DND-41 (cell line): ENCODE results near the gene OBSL1.

Source experiments
- ATAC-seq: fragments of 200-7000 bp; cut with Tn5 transposase; 3 replicates; pipeline ENCODE4 v1.9.1; 2021; ENCODE audit warnings: low read depth; ENCODE audit not compliant: insufficient read depth
- DNase-seq: peaks from one replicate; pipeline ENCODE4 v3.0.0-alpha.2; 2020
- H2AFZ ChIP-seq: 2 replicates; pipeline ENCODE4 v1.6.0; 2012; ENCODE audit warnings: low read depth, low read length
- H3K27ac ChIP-seq: 2 replicates; pipeline ENCODE4 v1.5.1; 2012; ENCODE audit warnings: low read length, inconsistent platforms
- H3K27me3 ChIP-seq: fragments of 200-600 bp; sonication (generic); 2 replicates; pipeline ENCODE4 v1.6.0; 2012; ENCODE audit warnings: low read length, mild to moderate bottlenecking, inconsistent platforms; ENCODE audit not compliant: insufficient read depth, poor library complexity
- H3K36me3 ChIP-seq: 2 replicates; pipeline ENCODE4 v1.5.1; 2012; ENCODE audit warnings: low read length, inconsistent platforms; ENCODE audit not compliant: insufficient read depth
- H3K4me1 ChIP-seq: 2 replicates; pipeline ENCODE4 v1.5.1; 2012; ENCODE audit warnings: mild to moderate bottlenecking, low read length; ENCODE audit not compliant: insufficient read depth
- H3K4me2 ChIP-seq: 2 replicates; pipeline ENCODE4 v1.6.0; 2012; ENCODE audit warnings: mild to moderate bottlenecking, moderate library complexity, low read length, inconsistent platforms; ENCODE audit not compliant: insufficient read depth
- H3K4me3 ChIP-seq, 2 experiments: fragments of 200-600 bp in 1 of 2; shearing (Covaris generic) in 1 of 2; 2 replicates each; pipeline ENCODE4 v1.5.1; 2012 to 2016; ENCODE audit warnings: inconsistent platforms in 2 of 2, low read length in 2 of 2, mild to moderate bottlenecking in 2 of 2, low read depth in 1 of 2, moderate library complexity in 1 of 2
- H3K79me2 ChIP-seq: 2 replicates; pipeline ENCODE4 v1.6.0; 2012; ENCODE audit warnings: low read length, inconsistent platforms; ENCODE audit not compliant: insufficient read depth
- H3K9ac ChIP-seq: 2 replicates; pipeline ENCODE4 v1.6.0; 2012; ENCODE audit warnings: low read depth, mild to moderate bottlenecking, inconsistent platforms, low read length, moderate library complexity
- H3K9me3 ChIP-seq: 2 replicates; pipeline ENCODE4 v1.5.1; 2012; ENCODE audit warnings: low read length, moderate library complexity, mild to moderate bottlenecking, inconsistent platforms; ENCODE audit not compliant: insufficient read depth, severe bottlenecking
- H4K20me1 ChIP-seq: 2 replicates; pipeline ENCODE4 v1.6.0; 2012; ENCODE audit warnings: low read length; ENCODE audit not compliant: insufficient read depth
- EZH2 ChIP-seq: IDR thresholded peaks from 3 replicates; pipeline ENCODE4 v1.6.1; 2012; ENCODE audit warnings: borderline replicate concordance, low read depth, mild to moderate bottlenecking, moderate library complexity, low read length, inconsistent platforms; ENCODE audit not compliant: severe bottlenecking
- TF ChIP-seq, protein P1 (sequence below): IDR thresholded peaks from 2 replicates; pipeline ENCODE4 v1.5.1; 2012; ENCODE audit warnings: borderline replicate concordance, low read length, moderate library complexity, mild to moderate bottlenecking; ENCODE audit not compliant: poor library complexity, severe bottlenecking; ENCODE audit errors: extremely low read depth

OBSL1 gene

DNA sequence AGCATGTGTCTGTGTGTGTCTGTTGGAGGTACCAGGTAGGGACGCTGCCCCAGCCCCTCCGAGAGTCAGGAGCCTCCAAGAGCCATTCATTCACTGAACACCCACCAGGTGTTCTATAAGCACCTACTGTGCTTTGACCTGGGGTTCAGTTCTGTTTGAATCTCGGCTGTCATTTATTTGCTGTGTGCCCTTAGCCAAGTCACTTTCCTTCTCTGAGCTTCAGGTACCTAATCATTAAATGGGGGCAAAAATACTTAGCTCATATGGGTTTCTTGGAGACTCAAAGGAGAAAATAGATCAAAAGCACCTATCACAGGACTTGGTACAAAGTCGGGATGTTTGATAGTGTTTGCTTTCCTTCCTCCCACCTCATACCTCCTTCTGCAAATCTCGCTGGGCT lies 43.9 kb downstream of the OBSL1 start:
- Histone ChIP-seq H3K9me3 (no peaks in the 10 kb centered on the region), H3K9ac (no peak overlapping the region), H3K36me3 (no peaks in the 10 kb centered on the region), H3K27me3 (peaks cover 42% of the 10 kb centered on the region), H4K20me1 (peaks cover 13% of the 10 kb centered on the region), H2AFZ (no peak overlapping the region), H3K4me2 (no peak overlapping the region), H3K79me2 (no peaks in the 10 kb centered on the region), H3K4me3 (no peak overlapping the region), H3K4me1 (no peaks in the 10 kb centered on the region), H3K27ac (no peak overlapping the region)
- no peak for TF ChIP-seq EZH2
- TF ChIP-seq, protein P1, sequence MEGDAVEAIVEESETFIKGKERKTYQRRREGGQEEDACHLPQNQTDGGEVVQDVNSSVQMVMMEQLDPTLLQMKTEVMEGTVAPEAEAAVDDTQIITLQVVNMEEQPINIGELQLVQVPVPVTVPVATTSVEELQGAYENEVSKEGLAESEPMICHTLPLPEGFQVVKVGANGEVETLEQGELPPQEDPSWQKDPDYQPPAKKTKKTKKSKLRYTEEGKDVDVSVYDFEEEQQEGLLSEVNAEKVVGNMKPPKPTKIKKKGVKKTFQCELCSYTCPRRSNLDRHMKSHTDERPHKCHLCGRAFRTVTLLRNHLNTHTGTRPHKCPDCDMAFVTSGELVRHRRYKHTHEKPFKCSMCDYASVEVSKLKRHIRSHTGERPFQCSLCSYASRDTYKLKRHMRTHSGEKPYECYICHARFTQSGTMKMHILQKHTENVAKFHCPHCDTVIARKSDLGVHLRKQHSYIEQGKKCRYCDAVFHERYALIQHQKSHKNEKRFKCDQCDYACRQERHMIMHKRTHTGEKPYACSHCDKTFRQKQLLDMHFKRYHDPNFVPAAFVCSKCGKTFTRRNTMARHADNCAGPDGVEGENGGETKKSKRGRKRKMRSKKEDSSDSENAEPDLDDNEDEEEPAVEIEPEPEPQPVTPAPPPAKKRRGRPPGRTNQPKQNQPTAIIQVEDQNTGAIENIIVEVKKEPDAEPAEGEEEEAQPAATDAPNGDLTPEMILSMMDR, result no peak
- DNase-seq (no peak), ATAC-seq (no peak)

DNA sequence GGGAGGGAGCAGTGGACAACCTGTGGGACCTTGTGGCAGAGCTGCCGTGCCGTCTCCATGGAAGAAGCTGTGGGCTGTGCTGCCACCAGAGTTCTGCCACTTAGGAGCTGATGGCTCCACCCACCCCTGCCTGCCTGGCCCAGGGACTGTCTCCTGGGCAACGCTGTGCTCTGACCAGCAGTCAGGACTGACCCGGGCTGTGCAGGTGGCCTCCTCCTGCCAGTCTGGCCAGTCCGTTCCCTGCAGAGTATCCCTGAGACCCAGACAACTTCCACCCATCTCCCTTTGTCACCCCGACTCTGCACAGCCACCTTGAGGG lies 44.3 kb downstream of the OBSL1 start:
- DNase-seq (no peak), ATAC-seq (no peak)
- no peak overlapping the region for H2AFZ ChIP-seq
- no peaks in the 10 kb centered on the region for H3K79me2 ChIP-seq
- no peak overlapping the region for H3K9ac ChIP-seq
- peaks cover 13% of the 10 kb centered on the region for H4K20me1 ChIP-seq
- H3K4me3 ChIP-seq, result no peak overlapping the region
- H3K27ac ChIP-seq, result no peak overlapping the region
- peaks cover 39% of the 10 kb centered on the region for H3K27me3 ChIP-seq
- H3K9me3 ChIP-seq, result no peaks in the 10 kb centered on the region
- no peak overlapping the region for H3K4me2 ChIP-seq
- no peaks in the 10 kb centered on the region for H3K36me3 ChIP-seq
- H3K4me1 ChIP-seq, result no peaks in the 10 kb centered on the region
- TF ChIP-seq, protein P1, result no peak
- no peak for TF ChIP-seq EZH2

DNA sequence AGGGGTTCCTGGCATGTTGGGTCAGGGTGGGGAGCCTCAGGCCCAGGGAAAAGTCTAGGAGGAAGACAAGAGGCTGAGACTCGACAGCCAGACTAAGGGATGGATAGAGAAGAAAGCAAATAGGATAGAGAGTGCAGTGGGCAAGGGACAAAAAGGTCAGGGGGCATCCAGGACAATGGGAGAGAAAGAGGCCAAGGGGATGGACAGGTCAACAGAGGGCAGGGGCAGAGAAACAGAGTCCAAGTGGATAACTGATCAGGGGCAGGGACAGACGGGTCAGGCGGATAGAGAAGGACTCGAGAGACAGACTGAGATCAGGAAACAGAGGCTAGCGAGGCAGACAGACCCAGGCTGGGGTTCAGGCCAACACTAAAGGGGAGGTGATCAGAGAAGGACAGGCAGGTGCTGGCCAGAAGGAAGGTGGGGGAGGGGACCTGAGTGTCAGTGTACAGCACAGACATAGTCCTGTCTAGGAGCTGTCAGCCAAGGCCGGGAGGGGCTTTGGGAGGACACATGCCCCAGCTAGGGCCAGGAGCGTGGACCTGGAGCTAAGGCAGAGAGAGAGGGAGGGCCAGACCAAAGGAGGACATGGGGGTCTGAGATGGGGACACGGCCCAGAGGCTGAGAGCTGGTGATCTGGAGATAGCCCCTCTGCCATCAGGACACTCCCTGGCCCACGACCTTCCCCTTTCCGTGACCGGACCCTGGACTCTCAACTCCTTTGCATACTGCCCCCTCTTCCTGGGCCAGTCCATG lies 44.8 kb downstream of the OBSL1 start:
- H3K9ac ChIP-seq, result no peak overlapping the region
- no peak overlapping the region for H3K27ac ChIP-seq
- no peak for DNase-seq
- H3K4me2 ChIP-seq, result no peak overlapping the region
- peaks cover 2% of the 10 kb centered on the region for H3K4me1 ChIP-seq
- TF ChIP-seq, protein P1, result no peak
- no peak for TF ChIP-seq EZH2
- peaks cover 13% of the 10 kb centered on the region for H4K20me1 ChIP-seq
- no peak overlapping the region for H2AFZ ChIP-seq
- no peaks in the 10 kb centered on the region for H3K36me3 ChIP-seq
- H3K27me3 ChIP-seq, result peaks cover 43% of the 10 kb centered on the region
- H3K79me2 ChIP-seq, result no peaks in the 10 kb centered on the region
- no peak overlapping the region for H3K4me3 ChIP-seq
- no peaks in the 10 kb centered on the region for H3K9me3 ChIP-seq
- ATAC-seq, result no peak
